Osteoblast (primary cell): ENCODE measurements around the gene LRRC73. TPM values are rescaled to one million over a fixed set of nuclear protein-coding genes. Genes with fewer than 3 reads are reported as not detected.
"Not testable (repeated sequence)": the region's sequence is repeated elsewhere in the genome, so short reads cannot be mapped to it uniquely, and the experiment has no call there.

Experiments used
- DNase-seq: peaks from one replicate; pipeline ENCODE4 v3.0.0; 2011; ENCODE audit warnings: low spot score, mixed read lengths; ENCODE audit not compliant: insufficient read length; ENCODE audit errors: missing footprints
- H2AFZ ChIP-seq: 2 replicates; pipeline ENCODE4 v1.6.0; 2011; ENCODE audit warnings: mild to moderate bottlenecking, low read length
- H3K27ac ChIP-seq: 2 replicates; pipeline ENCODE4 v1.5.1; 2011; ENCODE audit warnings: mild to moderate bottlenecking, low read depth, low read length, moderate library complexity
- H3K27me3 ChIP-seq: 2 replicates; pipeline ENCODE4 v1.6.0; 2012; ENCODE audit warnings: mild to moderate bottlenecking, control low read depth, inconsistent platforms, low read length, moderate library complexity; ENCODE audit not compliant: insufficient read depth
- H3K36me3 ChIP-seq: 2 replicates; pipeline ENCODE4 v1.5.1; 2011; ENCODE audit warnings: mild to moderate bottlenecking, low read length, control low read depth, moderate library complexity; ENCODE audit not compliant: insufficient read depth
- H3K4me1 ChIP-seq: 2 replicates; pipeline ENCODE4 v1.5.1; 2011; ENCODE audit warnings: mild to moderate bottlenecking, low read length, control low read depth, moderate library complexity; ENCODE audit not compliant: insufficient read depth
- H3K4me2 ChIP-seq: 2 replicates; pipeline ENCODE4 v1.6.0; 2011; ENCODE audit warnings: mild to moderate bottlenecking, low read length; ENCODE audit not compliant: insufficient read depth
- H3K4me3 ChIP-seq: fragments of 200-600 bp; sonication (generic); 3 replicates; pipeline ENCODE4 v1.5.1; 2012; ENCODE audit warnings: mild to moderate bottlenecking, low read length, inconsistent platforms; ENCODE audit not compliant: insufficient read depth
- H3K79me2 ChIP-seq: 2 replicates; pipeline ENCODE4 v1.6.0; 2012; ENCODE audit warnings: mild to moderate bottlenecking, low read length, control low read depth, inconsistent platforms; ENCODE audit not compliant: insufficient read depth
- H3K9me3 ChIP-seq: 2 replicates; pipeline ENCODE4 v1.5.1; 2011; ENCODE audit warnings: low read depth, low read length, control low read depth
- H4K20me1 ChIP-seq: 2 replicates; pipeline ENCODE4 v1.6.0; 2012; ENCODE audit warnings: mild to moderate bottlenecking, low read length, control low read depth; ENCODE audit not compliant: insufficient read depth
- CTCF ChIP-seq: IDR thresholded peaks from 2 replicates; pipeline ENCODE4 v1.5.1; 2011; ENCODE audit warnings: mild to moderate bottlenecking, low read depth, low read length, moderate library complexity; ENCODE audit errors: extremely low read depth
- total RNA-seq: library from RNA; depleted of rRNA; stranded (reverse); fragments of >200 nt; gene quantifications from 2 replicates; pipeline ENCODE4 v1.2.3, GENCODE V29; 2012

The LRRC73 gene
- total RNA-seq, 1 donor: 0.36 TPM

GRCh38 chr6:43468240-43468639, 41.9 kb downstream of the LRRC73 start:
- Histone ChIP-seq H4K20me1 (no peaks in the 10 kb centered on the region), H3K27me3 (peaks cover under 1% of the 10 kb centered on the region), H3K4me2 (no peak overlapping the region), H3K9me3 (no peaks in the 10 kb centered on the region), H3K79me2 (no peaks in the 10 kb centered on the region), H3K4me3 (no peak overlapping the region), H3K27ac (no peak overlapping the region), H3K36me3 (no peaks in the 10 kb centered on the region), H2AFZ (no peak overlapping the region), H3K4me1 (no peaks in the 10 kb centered on the region)
- TF ChIP-seq CTCF: no peak
- no peak for DNase-seq

- Histone ChIP-seq H3K27ac (no peak overlapping the region), H3K4me2 (no peak overlapping the region), H3K9me3 (no peaks in the 10 kb centered on the region), H2AFZ (no peak overlapping the region), H3K4me1 (no peaks in the 10 kb centered on the region), H3K27me3 (peaks cover 4% of the 10 kb centered on the region), H3K79me2 (no peaks in the 10 kb centered on the region), H4K20me1 (no peaks in the 10 kb centered on the region), H3K36me3 (no peaks in the 10 kb centered on the region), H3K4me3 (no peak overlapping the region)
- no peak for TF ChIP-seq CTCF
- no peak for DNase-seq
These were observed 42.4 kb downstream of the LRRC73 start for GRCh38 chr6:43467752-43468151.

- not testable (repeated sequence) for H2AFZ ChIP-seq, H3K27me3 ChIP-seq, H3K79me2 ChIP-seq, DNase-seq, H4K20me1 ChIP-seq, H3K36me3 ChIP-seq, H3K4me3 ChIP-seq, H3K27ac ChIP-seq, H3K4me1 ChIP-seq, H3K4me2 ChIP-seq, H3K9me3 ChIP-seq
These were observed 42.9 kb downstream of the LRRC73 start for GRCh38 chr6:43467265-43467664.

GRCh38 chr6:43465948-43466347, 44.2 kb downstream of the LRRC73 start:
- Histone ChIP-seq H4K20me1 (no peaks in the 10 kb centered on the region), H3K27me3 (peaks cover 11% of the 10 kb centered on the region), H3K9me3 (no peaks in the 10 kb centered on the region), H3K4me3 (no peak overlapping the region), H3K79me2 (no peaks in the 10 kb centered on the region), H3K4me2 (no peak overlapping the region), H2AFZ (no peak overlapping the region), H3K27ac (no peak overlapping the region), H3K36me3 (no peaks in the 10 kb centered on the region), H3K4me1 (no peaks in the 10 kb centered on the region)
- no peak for TF ChIP-seq CTCF
- no peak for DNase-seq
